GM19324 (cell line): ENCODE results near the gene SPIRE1.

ENCODE experiments used
- ATAC-seq: cut with Tn5 transposase; IDR thresholded peaks from one replicate; pipeline ENCODE4 v1.9.1; 2021; ENCODE audit warnings: mild to moderate bottlenecking, moderate library complexity; ENCODE audit not compliant: unreplicated experiment, low FRiP score

SPIRE1 gene

DNA sequence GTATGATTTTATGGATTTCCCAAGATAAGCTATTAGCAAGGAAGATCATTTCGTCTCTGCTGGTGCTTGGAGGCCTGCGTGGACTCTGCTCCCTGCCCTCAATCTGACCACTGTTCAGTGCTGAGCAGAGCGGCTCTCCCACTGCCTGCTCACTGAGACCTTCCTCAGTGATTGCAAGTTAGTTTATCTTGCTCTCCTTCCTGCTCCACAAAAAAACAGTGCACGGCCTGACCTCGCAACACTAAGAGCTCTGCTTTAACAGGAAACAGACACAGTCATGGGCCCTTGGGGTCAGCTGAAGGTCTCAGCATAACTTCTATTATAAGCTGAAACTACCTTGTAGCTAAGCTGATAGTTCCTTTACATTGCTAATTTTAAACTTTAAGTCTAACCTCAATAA lies 197.0 kb downstream of the SPIRE1 start:
- no peak for ATAC-seq

DNA sequence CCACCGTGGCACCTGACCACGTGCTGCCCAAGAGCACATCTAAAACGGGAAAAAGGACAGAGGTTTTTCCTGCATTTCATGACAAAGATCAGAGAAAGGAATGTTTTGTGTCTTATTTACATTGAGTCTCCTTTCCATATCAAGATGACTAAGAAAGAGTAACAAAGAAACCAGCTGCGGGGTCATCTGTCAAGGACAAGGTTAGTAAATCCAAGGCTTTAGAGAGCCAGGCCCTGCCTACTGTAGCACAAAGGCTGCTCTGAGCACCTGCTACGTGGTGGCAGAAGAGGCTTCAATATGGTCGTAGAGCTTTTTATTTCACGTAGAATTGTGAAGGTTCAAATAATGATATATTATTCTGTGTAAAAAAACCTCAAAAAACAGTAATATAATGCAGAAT lies 199.1 kb downstream of the SPIRE1 start:
- no peak for ATAC-seq

DNA sequence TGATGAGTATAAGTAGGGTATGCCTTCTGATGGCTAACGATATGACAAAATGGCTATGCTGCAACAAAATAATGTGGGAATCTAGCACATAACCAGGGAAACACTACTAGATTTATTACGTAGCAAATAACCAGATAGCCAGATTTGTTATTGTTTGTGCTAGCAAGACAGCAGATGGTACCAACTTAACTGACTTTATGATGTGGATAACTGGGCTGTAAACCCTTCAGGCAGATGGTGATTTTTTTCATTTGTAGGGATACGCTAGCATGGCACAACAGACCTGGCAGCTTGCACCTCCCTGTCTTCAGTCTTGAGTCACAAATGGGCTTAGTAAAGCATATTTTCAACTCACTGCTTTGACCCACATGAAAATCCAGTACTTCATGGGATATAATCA lies 201.5 kb downstream of the SPIRE1 start:
- ATAC-seq: no peak

DNA sequence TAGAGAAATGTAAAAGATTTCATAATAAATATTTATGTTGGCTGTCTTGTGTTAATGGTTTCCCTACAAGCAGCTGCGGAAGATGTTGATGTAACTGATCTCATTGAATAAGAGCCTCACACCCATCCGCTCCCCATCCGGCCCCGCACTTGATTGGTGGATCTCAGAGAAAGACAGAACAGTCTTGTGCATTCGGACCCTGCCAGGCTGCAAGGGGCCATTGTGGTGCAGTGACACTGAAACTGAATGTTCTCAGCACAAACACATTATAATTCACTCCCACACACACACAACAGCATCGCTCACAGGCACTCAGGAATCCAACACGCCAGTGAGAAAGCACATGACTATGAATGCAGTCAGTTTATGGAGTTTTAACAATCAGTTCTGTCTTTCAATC lies 202.4 kb downstream of the SPIRE1 start:
- no peak for ATAC-seq

DNA sequence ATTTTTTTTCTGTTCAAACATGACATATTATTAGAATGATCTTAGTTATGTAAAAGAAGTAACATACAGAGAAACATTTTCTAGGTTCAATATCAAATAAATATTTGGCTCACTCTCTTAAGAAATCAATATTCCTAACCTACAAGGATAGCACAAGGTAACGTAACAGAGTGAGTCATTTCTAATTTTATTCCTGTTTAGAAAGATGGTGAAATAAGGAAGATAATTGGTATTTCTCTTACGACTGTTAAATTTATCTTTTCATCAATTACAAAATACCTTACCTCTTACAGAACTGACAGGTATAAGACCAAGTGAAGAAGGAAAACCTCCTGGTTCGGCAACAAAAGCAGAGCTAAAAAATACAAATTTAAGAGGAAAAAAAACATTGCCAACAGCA lies 205.1 kb downstream of the SPIRE1 start:
- no peak for ATAC-seq

DNA sequence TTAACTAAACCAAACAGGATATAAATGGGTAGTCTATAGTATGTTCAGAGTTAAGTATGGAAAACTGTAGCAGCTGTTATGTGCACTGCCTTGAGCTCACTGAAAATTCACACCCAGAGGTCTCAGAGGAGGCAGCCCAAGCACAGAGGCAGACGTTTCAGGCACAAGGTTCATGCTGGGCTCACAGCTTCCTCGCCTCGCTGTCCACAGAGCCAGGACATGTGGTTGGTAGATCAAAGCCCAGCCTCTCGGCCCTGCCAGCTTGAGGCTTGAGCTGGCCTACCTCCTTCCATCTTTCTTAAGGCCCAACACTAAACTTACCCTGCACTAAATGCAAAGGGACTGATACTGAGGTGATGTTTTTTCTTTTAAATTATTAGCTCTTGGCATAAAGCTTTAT lies 206.5 kb downstream of the SPIRE1 start:
- ATAC-seq: no peak

DNA sequence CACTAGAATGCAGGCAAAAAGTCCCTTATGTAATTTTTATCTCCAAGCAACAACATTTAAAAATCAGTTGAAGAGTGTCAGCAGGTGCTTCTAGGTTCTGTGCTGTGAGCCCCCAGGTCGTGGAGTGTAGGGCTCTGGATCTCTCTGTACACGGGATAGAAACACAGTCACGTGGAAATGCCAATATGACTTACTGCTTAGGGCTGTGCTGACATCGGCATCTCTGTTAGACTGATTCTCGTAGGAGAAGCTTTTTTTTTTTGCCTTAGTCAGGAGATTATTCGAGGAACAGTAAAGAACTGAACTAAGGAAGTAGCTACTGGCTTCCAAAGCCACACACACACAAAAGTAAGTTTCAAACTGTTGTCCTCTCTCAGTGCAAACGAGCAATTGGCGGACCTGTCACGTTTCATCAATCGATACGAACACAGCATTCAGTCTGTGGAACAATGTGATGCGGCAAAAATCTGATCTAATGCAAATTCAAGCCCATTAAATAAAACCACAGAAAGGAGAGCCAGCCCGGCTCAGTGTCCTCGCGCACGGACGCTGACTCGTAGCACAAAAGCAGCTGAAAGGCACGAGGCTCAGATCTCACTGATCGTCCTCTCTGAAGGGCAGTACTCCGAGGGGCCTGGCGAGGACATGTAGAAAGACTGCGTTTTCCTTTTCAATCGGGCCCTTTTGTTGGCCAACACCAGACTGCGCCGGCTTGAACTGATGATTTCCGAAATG lies 208.7 kb downstream of the SPIRE1 start:
- no peak for ATAC-seq

DNA sequence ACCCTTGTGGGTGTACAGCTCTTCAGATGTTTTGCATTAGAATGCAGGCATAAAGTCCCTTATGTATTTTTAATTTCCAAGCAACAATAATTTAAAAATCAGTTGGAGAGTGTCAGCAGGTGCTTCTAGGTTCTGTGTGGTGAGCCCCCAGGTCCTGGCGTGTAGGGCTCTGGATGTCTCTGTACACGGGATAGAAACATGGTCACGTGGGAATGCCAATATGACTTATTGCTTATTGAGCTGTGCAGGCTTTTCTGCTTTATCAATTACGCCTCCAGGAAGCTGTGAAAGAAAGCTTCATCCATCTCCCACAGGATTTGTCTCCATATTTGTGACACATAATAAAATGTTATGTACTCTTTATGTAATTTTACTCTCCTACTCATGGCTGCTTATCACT lies 212.4 kb downstream of the SPIRE1 start:
- ATAC-seq: no peak

DNA sequence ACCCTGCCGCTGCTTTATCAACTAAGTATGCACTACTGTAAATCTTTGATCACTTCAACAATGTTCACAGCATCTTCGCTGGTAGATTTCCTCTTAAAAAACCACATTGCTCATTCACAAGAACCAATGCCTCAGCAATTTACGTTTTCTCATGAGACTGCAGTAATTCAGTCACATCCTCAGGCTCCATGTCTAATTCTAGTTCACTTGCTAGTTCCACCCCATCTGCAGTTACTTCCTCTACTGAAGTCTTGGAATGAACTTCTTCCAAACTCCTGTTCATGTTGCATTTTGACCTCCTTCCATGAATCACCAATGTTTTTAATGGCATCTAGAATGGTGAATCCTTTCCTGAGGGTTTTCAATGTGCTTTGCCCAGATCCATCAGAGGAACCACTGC lies 214.4 kb downstream of the SPIRE1 start:
- no peak for ATAC-seq

DNA sequence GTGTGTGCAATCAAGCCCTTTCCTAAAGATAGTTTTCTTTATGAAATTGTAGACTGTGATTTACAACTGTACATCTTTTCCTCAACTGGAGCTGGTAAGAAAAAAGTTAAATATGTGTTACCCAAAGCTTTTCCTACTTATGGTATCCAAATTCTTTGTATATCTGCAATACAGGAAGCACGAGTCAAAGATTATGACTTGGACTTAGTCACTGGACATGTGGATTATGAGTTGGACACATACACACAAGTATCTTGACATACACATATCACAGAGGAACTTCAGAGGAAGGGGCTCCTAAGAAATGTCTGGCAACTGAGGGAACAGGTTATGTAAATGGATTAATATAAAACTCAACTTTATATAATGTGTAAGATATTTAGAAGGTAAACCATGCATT lies 215.0 kb downstream of the SPIRE1 start:
- ATAC-seq: no peak

DNA sequence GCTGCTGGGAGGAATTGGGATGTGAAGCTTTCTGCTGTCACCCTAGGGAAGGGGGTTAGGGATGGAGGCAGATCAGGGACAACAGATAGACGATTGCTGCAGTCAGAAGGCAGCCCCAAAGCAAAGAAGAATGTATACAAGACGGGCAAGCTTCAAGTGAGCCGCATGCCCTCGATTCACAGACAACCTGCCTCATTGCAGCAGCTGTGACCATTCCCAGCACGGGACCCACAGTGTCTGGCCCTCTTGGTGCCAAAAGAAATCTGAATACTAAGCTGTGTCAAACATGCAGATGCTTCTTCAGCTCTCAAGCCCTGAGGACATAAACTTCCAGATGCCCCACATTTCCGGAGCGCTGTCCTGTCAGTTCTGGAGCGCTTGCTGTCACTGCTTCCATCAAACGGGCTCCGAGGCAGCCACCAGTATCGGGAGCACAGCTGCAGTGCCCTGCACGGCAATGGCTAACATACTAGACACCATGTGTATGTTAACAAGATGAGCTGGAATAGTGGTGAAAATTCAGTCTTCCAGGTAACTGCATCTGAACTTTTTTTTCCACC lies 216.4 kb downstream of the SPIRE1 start:
- no peak for ATAC-seq

DNA sequence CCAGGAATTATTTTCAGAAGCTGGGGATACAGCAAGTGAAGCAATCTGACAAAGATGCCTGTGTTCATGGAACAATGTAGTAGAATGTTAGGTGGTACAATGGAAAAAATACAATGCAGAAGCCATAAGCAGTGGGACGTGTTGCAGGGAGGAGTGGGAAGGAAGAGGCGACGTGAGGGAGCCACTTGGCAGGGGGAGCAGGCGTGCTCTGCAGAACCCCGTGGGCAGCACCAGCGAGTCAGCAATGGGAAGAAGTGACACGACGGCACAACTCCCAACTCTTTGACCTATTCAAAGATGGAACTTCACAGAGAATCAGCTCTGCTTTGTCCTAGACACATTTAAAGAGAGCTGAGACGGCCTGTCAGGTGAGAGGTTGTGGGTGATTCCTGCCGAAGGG lies 219.7 kb downstream of the SPIRE1 start:
- no peak for ATAC-seq

DNA sequence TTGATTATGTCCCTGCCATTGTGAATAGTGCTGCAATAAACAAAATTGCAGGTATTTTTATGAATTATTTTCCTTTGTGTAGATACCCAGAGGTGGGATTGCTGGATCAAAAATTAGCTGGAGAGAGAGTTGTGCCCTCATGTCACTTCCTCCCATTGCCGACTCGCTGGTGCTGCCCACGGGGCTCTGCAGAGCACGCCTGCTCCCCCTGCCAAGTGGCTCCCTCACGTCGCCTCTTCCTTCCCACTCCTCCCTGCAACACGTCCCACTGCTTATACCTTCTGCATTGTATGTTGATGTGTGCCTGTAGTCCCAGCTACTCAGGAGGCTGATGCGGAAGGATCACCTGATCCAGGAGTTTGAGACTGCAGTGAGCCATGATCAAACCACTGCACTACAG lies 222.0 kb downstream of the SPIRE1 start:
- ATAC-seq: no peak

DNA sequence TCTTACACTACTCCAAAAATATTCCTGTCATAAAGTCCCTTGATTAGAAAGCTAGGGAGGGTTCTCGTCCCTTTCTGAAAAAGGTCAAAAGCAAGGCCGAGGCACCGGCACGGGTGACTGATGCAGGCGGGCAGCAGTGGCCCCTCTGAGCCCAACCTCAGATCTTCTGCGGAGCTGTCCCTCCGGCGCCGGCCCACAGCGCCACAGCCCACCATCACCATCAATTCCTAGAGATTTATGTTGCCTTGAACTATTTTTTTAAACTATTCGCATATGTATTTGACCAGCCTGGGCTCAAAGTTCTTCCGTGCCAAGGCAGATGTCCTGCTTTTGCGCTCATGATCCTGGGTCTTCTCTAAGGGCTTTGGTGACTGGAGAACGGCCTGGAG lies 223.4 kb downstream of the SPIRE1 start:
- no peak for ATAC-seq

DNA sequence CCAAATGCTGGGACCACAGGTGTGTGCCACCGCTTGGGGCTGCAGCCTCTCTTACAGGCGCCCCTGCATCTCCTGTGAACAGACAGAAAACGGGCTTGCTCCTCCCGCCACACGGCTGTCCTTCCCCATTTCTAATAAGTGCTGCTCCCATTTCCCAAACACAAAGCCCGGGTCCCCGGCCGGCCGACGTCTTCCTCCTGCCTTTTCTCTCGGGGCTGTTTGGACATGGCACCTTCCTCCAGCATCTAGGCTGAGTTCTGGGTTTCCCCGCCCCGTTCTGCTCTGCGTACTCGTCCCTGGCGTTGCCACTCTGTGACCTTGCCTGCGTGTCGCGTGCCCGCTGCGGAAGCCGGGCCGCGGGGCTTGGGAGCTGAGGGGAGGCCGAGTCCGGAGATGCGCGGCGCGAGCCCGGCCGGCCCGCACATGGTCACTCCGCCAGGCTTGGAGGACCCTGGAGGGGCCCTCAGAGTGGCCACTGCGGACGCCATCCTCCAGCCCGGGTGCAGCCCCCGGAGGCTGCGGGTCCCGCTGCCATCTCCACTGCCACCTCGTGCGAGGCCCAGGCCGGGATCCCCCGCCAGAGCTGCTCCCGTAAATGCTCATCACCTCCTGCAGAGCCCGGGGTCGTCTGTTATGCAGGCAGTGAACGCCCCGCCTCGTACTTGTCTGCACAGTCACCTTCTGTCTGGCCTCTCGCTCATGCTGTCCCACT lies 223.9 kb downstream of the SPIRE1 start:
- ATAC-seq: no peak

DNA sequence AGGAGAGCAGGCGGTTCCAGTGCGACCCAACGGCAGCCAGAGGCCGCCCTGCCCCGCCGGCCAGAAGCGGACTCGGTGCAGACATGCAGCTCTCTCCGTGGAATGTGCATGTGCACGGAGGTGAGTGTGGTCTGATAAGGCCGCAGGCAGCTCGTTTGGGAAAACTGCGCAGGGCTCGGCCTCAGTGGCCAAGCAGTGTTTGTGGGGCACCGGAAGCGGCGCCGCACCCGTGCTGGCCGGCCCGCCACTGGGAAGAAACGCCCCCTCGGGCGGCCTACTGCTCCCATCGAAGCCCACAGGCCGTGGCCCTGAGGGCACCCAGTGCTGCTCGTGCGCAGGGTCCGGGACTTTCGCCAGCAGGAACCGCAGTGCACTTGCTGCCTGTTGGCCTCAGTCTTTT lies 225.0 kb downstream of the SPIRE1 start:
- no peak for ATAC-seq

DNA sequence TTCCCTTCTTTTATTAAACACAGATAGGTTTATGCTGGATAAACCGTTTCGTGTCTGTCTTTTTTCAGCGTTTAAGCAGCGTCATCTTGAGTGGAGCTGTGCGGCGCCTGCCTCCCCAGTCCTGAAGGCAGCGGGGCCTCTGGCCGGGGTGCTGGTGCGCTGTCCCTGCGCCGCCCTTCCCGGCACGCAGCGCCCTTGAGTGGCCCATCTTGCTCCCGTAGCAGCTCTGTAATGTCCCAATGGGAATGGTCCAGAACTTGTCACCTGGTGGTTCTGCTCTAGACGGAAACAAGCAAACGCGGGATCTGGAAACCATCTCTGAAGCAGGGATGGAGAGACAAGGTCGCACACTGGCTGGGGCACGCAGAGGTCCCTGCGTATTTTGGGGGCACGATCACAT lies 225.7 kb downstream of the SPIRE1 start:
- ATAC-seq: no peak

DNA sequence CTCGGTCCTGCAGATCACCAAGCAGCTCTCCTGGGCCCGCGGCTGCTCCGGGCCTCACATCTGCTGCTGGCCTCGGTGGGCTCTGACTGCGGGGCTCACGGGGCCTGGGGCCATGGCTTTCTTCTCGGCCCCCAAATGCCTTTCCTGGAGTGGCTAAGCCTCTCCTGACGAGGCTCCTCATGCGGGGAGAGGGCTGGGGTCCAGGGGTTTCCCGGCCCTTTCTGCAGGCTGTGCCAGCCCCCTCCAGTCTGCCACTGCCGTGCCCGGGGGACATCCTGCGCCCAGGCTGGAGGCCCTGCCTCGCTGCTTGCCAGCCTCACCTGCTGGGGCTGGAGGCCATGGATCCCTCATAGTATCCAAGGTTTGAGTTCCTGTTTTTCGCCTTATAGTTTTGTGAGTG lies 226.3 kb downstream of the SPIRE1 start:
- ATAC-seq: no peak

DNA sequence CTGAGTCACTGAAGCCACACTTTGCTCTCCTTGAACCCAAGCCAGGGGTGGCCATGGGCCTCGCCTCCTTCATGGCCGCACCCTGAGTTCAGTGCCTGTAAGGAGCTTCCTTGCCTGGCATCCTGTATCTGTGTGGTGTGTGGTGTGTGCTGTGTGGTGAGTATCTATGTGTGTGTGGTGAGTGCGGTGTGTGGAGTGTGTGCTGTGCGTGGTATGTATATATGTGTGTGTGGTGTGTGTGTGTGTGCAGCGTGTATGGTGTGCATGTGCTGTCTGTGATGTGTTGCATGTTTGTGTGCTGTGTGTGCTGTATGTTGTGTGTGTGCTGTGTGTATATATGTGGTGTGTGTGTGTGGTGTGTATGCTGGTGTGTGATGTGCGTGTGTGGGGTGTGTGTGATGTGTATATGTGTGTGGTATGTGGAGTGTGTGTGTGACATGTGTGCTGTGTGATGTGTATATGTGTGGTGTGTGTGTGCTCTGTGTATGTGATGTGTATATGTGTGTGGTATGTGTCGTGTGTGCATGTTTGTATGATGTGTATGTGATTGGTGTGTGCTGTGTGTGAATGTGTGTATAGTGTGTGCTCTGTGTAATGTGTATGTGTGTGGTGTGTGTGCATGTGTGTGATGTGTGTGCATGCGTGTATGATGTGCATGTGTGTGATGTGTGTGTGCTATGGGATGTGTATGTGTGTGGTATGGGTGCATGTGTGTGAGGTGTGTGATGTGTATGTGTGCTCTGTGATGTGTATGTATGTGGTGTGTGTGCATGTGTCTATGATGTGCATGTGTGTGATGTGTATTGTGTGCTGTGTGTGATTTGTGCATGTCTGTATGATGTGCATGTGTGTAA lies 227.5 kb downstream of the SPIRE1 start:
- ATAC-seq: no peak

DNA sequence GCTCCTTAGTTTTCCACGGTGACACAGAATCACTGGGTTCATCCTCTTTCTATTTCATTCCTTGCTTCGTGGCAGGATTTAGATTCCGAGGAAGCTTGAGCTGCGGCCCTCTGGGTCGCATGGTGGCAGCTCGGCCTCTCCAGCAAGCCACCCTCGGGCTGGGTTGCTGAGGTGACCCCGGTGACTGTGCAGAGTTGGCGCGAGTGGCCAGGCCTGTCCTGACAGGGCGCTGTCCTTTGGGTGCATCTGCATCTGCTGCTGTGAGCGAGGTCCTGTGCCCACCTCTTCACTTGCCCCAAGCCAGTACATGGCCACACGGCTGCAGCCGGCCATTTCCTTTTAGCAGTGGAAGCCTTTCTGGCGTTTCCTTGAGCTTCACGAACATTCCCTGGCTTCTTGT lies 228.4 kb downstream of the SPIRE1 start:
- ATAC-seq: no peak

DNA sequence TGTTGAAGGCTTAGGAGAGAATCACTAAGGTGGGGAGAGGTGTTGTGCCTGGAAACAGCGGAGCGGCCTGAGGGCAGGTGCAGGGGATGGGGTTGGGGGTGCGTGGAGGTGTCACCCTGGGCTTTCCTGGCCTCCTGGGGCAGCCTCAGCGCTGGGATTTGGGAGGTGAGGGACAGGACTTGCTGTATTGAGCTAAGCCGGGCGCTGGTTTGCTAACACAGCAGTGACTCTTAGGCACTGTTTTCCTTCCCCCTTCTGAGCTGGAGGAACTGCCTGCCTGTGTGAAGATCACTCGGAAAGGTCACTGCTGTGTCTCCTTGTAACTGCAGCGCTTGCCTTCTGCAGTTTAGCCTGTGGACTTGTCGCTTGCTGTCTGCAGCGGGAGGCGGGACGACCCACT lies 229.0 kb downstream of the SPIRE1 start:
- ATAC-seq: no peak
